ENCODE data around the gene SSC4D. TPM values are rescaled to one million over a fixed set of nuclear protein-coding genes. Genes with fewer than 3 reads are reported as not detected.
A peak's percentile ranks its signal among the peaks of the same experiment; 100 is the strongest.

Gene SSC4D
- total and polyA plus RNA-seq, 9 of the 15 experiments (the other 6 are each of a cell fraction or from before 2014, with no cell fraction given): 0.06 to 1.1 (median 0.85) TPM; not detected in 1

- TF ChIP-seq HINFP (tag; conservative IDR thresholded peaks at IDR 0.05; ENCODE audit: low read depth) (no peak), CSDE1 (IDR thresholded peaks at IDR 0.05) (no peak), ADNP (tag; IDR thresholded peaks at IDR 0.05) (peak; percentile 84), HMBOX1 (IDR thresholded peaks at IDR 0.05) (no peak), ZFP30 (CRISPR knock-in tag; IDR thresholded peaks at IDR 0.05; ENCODE audit: borderline replicate concordance) (no peak), FOSL1 (tag; conservative IDR thresholded peaks at IDR 0.05) (no peak), NR2F6 (CRISPR knock-in tag; IDR thresholded peaks at IDR 0.05) (no peak), KDM1A (IDR thresholded peaks at IDR 0.05) (peak; percentile 26 to 51; a peak in 3 of 4 replicates), RFX1 (IDR thresholded peaks at IDR 0.05) (no peak), ZNF143 (CRISPR knock-in tag; IDR thresholded peaks at IDR 0.05) (no peak), MTA3 (IDR thresholded peaks at IDR 0.05; ENCODE audit: borderline replicate concordance) (no peak), NFRKB (IDR thresholded peaks at IDR 0.05; ENCODE audit: low read depth) (no peak), HDAC2 (IDR thresholded peaks at IDR 0.05) (0 out of 2 replicates have a peak, but pooled peaks have one; percentile 13), CHD7 (IDR thresholded peaks at IDR 0.05; ENCODE audit: low read depth, low read length) (no peak)
- TF ChIP-seq, protein P1, sequence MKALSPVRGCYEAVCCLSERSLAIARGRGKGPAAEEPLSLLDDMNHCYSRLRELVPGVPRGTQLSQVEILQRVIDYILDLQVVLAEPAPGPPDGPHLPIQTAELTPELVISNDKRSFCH (CRISPR knock-in tag; IDR thresholded peaks at IDR 0.05): peak; percentile 35; the same call in 1 of the 2 replicates
- TF ChIP-seq, protein P1 (tag; IDR thresholded peaks at IDR 0.05): no peak
Observed at GRCh38 chr7:76356115-76356514, 53.4 kb downstream of the SSC4D start (continued).

Measured in K562 (cell line).